H1 (cell line): ENCODE measurements around the gene CRTC2. TPM values are rescaled to one million over a fixed set of nuclear protein-coding genes. Genes with fewer than 3 reads are reported as not detected.
A peak's percentile ranks its signal among the peaks of the same experiment; 100 is the strongest.

Experiments used
- CBX8 ChIP-seq: fragments of 300-800, 300-1000 bp; sonication (generic); IDR thresholded peaks from 2 replicates; pipeline ENCODE4 v1.7.1; 2016; ENCODE audit warnings: low read depth, low read length, borderline replicate concordance
- CHD7 ChIP-seq: fragments of 300-600 bp; sonication (generic); IDR thresholded peaks from 2 replicates; pipeline ENCODE4 v1.7.1; 2012; ENCODE audit warnings: low read length, moderate library complexity, mild to moderate bottlenecking, inconsistent platforms; ENCODE audit not compliant: insufficient replicate concordance
- CREB1 ChIP-seq: IDR thresholded peaks from 2 replicates; pipeline ENCODE4 v1.6.1; 2012; ENCODE audit warnings: inconsistent platforms
- EZH2 ChIP-seq: fragments of 200-600 bp; sonication (generic); IDR thresholded peaks from 2 replicates; pipeline ENCODE4 v1.7.1; 2012; ENCODE audit warnings: low read depth, mild to moderate bottlenecking, moderate library complexity, low read length, inconsistent platforms; ENCODE audit not compliant: severe bottlenecking
- RBBP5 ChIP-seq: IDR thresholded peaks from 2 replicates; pipeline ENCODE4 v1.7.1; 2012; ENCODE audit warnings: low read depth, mild to moderate bottlenecking, inconsistent platforms, low read length, moderate library complexity, borderline replicate concordance
- RXRA ChIP-seq: IDR thresholded peaks from 2 replicates; pipeline ENCODE4 v1.6.1; 2011; ENCODE audit warnings: low read depth, mild to moderate bottlenecking, low read length, moderate library complexity; ENCODE audit not compliant: insufficient read depth
- SIN3A ChIP-seq, 2 experiments: IDR thresholded peaks in 1 of 2; conservative IDR thresholded peaks in 1 of 2; 2 replicates each; pipeline ENCODE4 v1.6.1; 2011 to 2012; ENCODE audit warnings: low read length in 2 of 2, improper control_type of control experiment in 1 of 2, low read depth in 1 of 2, mild to moderate bottlenecking in 1 of 2
- SP2 ChIP-seq: IDR thresholded peaks from 2 replicates; pipeline ENCODE4 v1.6.1; 2012; ENCODE audit warnings: mild to moderate bottlenecking, low read length, inconsistent platforms
- SP4 ChIP-seq: IDR thresholded peaks from 2 replicates; pipeline ENCODE4 v1.6.1; 2012; ENCODE audit warnings: low read length, inconsistent platforms
- SRF ChIP-seq: IDR thresholded peaks from 2 replicates; pipeline ENCODE4 v1.6.1; 2011; ENCODE audit warnings: mild to moderate bottlenecking, low read depth, low read length, moderate library complexity
- polyA plus RNA-seq, 7 experiments: library from polyadenylated mRNA; depleted of rRNA in 3 of 7; stranded (reverse) in 5 of 7; unstranded in 2 of 7; fragments of >200 nt in 5 of 7; fragments of 200-250 nt in 2 of 7; gene quantifications; 1 replicate in 5 of 7; 2 replicates in 1 of 7; 4 replicates in 1 of 7; pipeline versions ENCODE4 v1.2.1 to v1.2.3, GENCODE V29; 2011 to 2013; ENCODE audit warnings: missing spikeins in 2 of 7, mixed read lengths in 2 of 7
- total RNA-seq: library from RNA; stranded (reverse); fragmentation: NEBNext Ultra II Directional; extraction: Animal tissue kit (Norgen Biotek cat#: 25700); gene quantifications from 2 replicates; pipeline ENCODE4 v1.2.1, GENCODE V29; 2021

CRTC2 gene
- total and polyA plus RNA-seq, 2 of the 8 experiments (the other 6 are each of a cell fraction or from before 2014, with no cell fraction given) = 28.6 to 34.3 TPM

- TF ChIP-seq RBBP5 (peak; percentile 70; the same call in 1 of the 2 replicates), CREB1 (peak; percentile 75), SP4 (no peak), EZH2 (no peak), CHD7 (no peak), SRF (no peak), RXRA (no peak), CBX8 (no peak), SIN3A (conservative IDR thresholded peaks at IDR 0.05 in 1 of 2, IDR thresholded peaks at IDR 0.05 in 1 of 2; ENCODE audit: low read depth in 1 of 2, low read length in 2 of 2) (peak; percentile 13 to 91; a peak in 3 of 4 replicates), SP2 (no peak)
Observed at GRCh38 chr1:153958111-153958960, at the start of gene CRTC2 (continued).
